HG03139 (cell line): ENCODE measurements around the gene FGD5.
"Not testable (repeated sequence)": the region's sequence is repeated elsewhere in the genome, so short reads cannot be mapped to it uniquely, and the experiment has no call there.

Source experiments
- ATAC-seq: cut with Tn5 transposase; IDR thresholded peaks from one replicate; pipeline ENCODE4 v1.9.1; 2021; ENCODE audit not compliant: unreplicated experiment

The FGD5 gene

DNA sequence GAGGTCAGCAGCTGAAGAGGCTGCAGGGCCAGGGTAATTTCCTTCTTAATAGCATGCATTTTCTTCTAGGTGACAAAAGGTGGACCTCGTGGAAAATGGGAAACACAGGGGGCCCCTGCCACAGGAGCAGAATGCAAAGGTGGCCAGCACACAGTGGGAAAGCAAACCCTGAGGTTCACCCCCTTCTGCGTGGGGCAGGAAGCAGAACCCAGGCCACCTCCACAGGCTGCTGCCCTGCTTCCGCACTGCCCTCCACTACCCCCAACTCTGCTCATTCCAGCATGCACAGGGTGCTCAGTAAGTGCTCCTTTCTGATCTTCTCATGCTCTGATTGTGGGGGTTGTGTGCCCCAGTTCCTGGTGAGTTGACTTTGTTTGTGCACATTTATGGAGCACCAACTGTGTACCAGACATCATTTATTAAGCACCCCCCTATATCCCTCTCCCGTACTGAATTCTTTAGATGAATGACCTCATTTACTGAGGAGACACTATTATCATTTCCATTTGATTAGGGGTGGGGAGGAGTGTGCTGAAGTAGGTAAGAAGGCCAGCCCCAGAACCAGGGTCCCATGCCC lies 12.7 kb upstream of the FGD5 start:
- no peak for ATAC-seq

DNA sequence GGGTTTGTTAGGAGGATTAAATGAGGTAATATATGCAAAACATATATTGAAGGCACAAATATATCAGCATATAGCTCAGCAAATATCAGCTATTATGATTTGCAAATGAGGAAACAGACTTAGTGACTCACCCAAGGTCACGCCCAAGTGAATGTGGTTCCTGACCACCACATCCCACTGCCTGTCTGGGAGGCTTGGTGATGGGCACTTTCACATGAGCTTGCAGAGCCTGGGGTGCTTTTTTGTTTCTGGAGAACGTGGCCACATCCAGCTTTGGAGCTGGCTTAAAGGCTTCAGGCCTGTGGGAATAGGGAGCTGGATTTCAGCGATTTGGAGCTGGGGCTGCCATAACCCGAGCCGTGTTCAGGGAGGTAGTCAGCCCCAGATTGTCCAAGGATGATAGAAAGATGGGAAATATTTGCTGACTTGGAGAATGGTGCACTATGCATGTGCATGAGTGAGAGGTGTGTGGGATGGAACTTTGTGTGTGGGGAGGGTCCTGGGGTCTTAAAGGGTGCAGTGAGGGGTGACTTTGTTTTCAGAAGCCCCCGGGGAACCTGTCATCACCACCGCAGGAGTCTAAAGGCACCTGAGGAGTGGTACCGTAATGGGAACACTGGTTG lies 12.0 kb upstream of the FGD5 start:
- ATAC-seq, result no peak

DNA sequence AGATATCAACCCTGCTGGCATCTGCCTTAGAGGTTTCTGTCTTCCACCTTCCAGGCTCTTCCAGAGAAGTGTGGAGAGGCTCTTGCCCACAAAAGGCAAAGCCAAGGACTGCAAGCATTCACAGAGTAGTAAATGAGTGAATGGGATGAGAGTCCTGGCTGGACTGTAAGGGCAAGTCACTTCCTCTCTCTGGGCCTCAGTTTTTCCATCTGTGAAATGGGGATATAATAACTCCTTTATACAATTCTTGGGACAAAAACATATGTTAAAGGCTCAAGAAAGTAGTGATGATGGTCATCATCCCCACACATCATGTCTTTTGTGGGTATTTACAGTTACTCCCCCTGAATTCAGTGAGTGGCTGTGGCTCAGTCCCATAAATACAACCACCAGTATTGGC lies 10.7 kb upstream of the FGD5 start:
- no peak for ATAC-seq

DNA sequence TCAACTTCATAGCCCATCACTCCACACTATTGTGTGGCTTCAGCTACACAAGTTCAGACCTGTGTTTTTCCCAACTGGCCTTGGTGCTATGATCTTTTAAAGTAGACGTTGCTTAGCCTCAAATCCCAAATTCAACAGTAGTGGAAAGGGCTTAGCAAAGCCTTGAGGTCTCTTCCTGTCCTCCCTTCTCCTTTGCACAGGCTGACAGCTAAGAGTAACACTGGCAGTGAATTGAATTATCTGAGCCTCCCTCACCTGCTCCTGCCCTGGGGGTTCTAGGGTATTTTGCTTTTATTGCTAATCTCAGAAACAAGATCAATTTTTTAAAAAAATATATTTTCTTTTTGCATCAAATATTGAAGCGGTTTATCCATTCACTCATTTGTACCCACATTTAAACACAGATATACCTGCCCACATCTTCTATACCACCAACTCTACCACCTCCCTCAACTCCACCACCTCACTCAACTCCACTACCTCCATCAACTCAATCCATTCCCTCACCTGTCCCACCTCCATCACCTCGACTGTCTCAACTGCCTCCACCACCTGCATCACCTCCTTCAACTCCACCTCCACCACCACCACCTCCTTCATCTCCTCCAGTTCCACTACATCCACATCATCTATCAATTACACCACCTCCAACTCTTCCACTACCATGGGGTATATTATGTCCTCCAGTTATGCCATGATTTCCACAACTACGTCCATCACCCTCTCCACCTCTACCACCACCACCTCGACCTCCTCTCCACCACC lies 10.1 kb upstream of the FGD5 start:
- no peak for ATAC-seq

DNA sequence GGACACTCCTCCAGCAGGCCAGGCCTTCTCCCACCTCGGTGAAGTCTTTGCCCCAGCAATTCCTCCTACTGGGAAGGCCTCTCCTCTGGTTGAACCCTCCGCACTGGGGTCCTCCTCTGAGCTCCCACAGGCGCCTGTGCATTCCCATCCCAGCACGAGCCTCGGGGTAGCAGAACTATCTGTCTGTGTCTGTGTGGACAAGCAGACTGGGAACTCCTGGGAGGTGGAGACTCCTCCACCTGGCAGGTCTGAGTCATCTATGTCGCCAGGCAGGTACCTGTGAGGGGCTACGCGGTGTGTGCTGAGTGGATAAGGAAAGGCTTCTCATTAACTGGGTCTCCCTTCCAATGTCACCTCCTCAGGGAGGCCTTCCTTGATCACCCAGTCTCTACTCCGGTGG lies 9.2 kb upstream of the FGD5 start:
- not testable (repeated sequence) for ATAC-seq

DNA sequence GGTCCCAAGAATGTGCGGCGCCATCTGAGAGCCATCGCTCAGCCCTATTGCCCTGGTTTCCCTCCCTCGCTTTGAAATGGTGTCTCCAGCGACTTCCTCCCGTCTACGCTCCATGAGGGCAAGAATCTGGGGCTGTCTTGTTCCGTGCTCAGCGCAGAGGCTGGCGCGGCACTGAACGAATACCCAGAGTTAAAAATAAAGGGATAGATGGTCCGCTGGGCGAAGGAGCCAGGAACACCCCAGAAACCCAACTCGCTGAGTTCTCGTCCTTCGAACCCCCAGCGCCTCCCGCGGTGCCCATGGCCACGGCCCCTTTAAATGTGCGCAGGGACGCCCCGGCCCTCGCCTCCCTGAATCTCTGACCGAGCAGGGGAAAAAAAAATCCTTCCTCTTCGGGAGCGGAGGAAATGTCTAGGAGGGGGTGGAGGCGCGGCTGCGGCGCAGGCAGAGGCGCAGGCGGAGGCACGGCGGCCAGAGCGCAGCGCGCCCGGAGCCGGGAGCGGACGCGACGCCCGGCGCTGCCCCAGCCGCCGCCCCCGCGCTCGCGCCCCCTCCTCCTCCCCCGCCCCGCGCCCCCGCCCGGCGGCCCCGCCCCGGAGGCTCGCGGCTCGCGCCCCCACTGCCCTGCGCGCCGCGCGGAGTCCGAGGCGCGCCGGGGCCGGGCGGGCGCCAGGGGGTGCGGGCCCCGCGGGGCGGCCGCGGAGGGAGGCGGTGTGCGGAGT lies 8.5 kb upstream of the FGD5 start:
- no peak for ATAC-seq

DNA sequence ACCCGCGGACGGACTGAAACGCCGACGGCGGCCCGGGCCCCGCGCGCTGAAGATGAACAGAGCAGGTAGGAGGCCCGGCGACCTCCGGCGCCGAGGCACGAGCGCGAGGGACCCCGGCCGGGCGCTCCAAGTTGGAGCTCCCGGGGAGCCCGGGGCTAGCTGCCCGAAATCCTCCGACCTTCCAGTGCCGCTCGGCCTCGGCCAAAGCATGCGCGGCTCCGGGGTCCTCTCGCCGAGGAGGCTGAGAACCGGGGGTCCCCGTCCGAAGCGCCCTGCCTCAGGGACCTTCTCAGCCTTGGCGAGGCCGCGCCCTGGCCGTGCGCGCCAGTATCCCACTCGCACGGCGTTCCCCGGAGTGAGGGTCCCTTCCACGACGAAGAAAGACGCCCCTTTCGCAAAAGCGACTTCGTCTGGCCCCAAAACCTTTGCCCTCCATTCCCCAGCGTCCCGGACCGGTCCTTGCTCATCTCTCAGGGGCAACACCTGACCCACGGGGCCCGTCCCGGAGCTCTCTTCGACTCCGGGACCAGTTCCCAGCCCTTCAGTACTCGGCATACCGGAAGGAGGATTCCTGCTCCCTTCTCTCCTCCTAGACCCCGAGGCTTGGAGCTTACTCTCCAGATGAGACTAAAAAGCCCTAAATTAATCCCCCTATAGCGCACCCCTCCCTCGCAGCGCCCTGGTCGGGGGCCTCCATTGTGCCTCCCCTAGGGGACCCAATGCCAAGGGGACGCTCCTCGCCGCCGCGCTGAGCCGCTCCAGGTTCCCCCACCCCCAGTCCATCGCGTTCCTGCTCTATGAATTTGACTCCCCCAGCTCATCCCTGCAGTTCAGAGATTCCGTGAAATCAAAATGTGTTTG lies 7.7 kb upstream of the FGD5 start:
- ATAC-seq, result no peak

DNA sequence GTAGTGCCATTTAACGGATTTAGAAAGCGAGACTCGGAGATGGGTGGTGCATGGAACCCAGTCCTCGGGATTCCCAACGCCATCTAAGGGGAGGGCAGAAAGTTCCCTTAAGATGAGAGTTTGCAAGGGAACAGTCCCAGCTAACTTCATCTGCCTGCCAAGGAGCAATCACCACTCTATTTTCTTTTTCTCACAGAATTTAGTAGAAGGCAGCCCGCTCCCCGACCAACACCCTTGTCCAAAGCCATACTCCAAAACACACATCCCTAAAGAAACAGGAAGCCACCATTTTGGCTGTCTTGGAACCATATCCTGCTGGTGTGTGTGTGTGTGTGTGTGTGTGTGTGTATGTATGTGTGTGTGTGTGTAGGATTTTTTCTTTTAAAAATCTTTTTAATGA lies 7.1 kb upstream of the FGD5 start:
- ATAC-seq, result no peak

DNA sequence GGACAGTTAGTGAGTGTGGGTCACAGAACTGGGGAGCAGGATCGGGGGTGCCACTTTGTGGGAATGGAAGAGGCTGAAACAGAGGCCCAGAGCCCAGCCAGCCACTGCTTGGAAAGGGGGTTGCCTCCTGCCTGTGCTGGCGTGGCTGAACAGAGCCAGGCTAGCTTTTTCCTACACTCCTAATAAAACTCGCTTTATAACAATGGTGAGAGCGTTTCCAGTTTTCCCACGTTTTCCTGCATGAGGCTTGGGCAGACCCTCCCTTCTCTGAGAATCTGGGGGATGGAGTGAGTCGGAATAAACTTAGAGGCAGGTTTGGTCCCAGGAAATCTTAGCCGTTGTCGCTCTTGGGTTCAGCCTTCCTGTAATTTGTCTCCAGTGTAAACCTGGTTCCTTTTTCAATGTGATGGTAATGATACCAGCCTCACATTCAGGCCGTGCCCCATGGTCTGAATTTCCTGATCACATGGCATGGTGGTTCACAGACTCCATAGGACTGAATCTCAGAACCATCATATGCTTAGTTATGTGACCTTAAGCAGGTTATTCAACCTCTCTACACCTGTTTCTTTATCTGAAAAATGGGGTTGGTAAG lies 6.5 kb upstream of the FGD5 start:
- ATAC-seq, result no peak

DNA sequence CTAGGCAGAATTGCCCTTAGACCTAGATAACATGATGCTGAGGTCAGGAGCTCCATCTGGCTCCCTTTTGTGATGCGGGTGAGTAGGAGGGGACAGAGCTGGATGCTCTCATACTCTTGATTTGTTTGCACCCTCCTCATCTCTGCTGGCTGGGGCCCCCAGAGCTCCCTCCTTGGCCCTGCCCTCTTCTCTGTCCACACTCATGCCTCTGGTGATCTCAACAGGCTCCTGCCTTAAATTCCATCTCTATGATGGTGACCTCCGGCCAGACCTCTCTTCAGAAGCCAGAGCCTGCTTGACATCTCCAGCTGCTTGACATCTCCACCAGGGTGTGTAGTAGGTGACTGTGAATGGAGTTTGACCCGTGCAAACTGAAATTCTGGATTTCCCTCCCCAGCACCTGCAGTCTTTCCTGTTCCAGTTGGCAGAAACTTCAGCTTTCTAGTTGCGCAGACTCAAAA lies 4.3 kb upstream of the FGD5 start:
- no peak for ATAC-seq

DNA sequence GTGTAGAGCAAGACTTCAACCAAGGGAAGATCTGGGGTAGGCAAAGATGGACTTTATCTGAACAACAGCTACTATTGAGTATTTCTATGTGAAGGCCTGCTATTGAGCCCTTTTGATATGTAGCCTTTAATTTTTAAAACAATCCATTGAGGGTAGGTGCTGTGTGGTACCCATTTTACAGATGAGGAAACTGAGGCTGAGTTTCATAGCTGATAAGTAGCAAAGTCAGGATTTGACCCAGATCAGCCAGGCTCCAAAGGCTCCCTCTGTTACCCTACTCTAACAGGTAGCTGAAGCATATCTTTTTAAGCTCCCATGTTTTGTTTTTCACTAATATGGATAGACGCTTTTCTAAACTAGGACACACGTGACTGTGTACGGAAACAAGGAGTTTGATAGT lies 2.4 kb upstream of the FGD5 start:
- ATAC-seq, result no peak

DNA sequence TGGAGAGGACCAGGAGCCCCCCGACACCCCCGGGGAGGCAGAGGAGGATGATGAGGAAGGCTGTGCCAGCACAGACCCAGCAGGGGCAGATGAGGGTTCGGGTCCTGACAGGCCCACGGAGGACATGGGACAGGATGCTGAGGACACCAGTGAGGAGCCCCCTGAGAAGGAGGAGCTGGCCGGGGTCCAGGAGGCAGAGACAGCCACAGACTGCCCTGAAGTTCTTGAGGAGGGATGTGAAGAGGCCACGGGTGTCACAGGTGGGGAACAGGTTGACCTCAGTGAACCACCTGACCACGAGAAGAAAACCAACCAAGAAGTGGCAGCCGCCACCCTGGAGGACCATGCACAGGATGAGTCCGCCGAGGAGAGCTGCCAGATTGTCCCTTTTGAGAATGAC lies 909 bp downstream of the FGD5 start:
- ATAC-seq, result no peak

DNA sequence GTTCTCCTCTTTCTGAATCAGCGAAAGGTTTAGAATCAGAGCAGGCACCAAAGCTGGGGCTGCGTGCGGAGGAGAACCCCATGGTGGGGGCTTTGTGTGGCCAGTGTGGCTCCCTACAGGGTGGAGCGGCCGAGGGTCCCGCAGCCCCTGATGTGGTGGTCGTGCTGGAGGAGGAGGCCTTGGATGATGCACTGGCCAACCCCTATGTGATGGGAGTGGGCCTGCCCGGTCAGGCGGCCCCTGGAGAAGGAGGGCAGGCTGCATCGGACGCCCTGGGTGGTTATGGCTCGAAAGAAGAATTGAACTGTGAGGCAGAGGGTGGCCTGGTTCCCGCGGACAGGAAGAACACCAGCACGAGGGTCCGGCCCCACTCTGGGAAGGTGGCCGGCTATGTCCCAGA lies 1.4 kb downstream of the FGD5 start:
- no peak for ATAC-seq

DNA sequence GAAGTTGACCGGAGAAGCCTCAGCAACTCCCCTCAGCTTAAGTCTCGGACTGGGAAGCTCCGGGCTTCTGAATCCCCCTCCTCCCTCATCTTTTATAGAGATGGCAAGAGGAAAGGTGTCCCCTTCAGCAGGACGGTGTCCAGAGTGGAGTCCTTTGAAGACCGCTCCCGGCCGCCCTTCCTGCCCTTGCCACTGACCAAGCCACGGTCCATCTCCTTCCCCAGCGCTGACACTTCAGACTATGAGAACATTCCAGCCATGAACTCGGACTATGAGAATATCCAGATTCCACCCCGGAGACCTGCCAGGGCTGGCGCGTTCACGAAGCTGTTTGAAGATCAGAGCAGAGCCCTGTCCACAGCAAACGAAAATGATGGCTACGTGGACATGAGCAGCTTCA lies 2.4 kb downstream of the FGD5 start:
- no peak for ATAC-seq

DNA sequence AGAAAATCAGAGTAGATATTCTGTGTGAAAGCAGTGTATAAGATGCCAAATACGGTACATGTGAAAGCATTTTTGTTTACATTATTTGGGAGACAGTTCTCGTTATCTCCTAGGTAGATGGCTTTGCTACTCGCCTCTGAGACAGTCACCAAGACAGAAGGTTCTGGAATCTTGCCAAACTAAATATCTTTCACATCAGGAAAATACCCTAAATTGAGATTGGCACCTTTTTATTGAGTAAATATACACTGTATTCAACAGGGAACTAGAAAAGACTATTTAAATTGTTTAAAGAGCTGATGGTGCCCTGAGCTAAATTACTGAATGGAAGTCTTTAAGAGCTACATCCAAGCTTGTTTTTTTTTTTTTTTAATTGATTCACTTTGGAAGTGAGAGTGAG lies 3.4 kb downstream of the FGD5 start:
- ATAC-seq, result no peak

DNA sequence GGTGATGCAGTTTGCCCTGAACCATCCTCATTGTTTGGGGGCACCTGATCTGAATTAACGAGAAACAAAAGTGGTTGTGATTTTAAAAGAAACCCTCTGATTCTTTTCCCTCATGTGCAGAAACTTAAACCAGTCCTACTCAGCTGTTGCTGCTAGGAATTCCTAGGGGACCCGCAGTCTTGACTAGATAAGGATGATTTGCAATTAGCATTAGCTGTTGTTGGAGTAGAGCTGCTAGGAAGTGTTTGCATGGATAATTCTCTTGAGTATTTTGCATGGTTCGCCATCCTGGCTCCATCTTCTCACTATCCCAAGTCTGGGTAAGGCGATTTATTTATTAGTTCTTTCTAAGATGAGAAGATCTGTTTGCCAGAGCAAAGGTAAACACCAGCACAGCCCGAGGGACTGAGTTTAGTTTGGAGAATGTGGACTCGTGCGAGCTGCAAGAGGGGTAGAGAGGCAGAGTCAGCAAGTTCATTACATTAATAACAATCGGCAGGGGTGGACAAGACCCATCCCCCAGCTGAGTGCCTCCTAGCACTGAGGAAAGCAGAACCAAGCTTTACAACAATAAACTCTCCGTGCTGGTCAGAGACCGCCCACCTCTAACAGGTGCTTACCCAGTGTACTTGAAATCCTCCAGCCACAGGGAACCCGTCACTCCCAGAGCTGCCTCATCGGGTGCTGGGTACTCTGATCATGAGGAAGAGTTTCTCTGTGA lies 4.1 kb downstream of the FGD5 start:
- ATAC-seq, result no peak

DNA sequence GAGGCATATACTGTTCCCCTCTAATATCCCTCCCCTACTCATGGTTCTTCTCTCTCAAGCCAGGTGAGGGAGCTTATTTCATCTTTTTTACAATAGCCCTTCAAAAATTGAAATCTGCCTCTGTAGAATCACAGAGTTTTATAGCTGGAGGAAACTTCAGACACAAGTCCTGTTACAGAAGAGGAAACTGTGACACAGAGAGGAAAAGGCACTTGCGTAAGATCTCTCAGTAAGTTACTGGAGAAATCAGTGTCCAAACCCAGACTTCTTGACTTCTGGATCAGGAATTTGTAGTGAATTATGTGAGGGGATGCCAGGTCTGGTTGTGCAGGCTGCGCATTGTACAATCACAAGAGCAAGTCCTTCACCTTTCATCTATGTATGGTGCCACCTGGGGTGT lies 4.6 kb downstream of the FGD5 start:
- ATAC-seq, result no peak

DNA sequence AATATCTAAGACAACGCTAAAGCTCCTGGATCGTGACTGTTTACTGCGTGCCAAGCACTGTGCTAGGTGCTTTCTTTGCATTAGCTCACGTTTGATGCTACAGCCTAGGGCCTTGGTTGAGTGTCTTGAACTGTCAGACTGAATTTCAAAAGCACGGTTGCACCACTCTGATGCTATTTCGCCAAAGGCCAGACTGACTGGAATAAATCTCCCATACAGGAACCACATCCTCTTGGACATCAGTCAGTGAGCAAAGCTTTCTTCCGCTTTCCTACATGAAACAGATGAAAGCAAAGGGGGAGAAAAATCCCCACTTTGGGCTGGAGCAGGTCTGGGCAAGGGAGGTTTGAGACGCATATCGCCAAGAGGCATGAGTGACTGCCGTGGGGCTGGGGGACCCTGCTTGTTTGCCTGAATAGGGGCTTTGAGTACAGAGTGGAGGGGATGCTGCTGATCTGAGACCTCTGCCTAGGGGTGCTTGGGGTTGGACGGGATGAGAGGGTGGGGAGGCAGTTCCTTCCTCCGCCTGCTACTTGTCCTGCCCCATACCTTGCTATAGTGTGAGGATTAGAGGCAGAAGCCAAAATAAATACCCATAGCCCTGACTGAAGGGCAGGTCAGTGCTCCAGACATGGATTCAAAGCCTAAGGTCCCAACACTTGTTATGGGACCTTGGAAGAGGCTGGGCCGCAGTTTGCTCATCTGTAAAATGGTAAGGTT lies 5.3 kb downstream of the FGD5 start:
- ATAC-seq, result no peak

DNA sequence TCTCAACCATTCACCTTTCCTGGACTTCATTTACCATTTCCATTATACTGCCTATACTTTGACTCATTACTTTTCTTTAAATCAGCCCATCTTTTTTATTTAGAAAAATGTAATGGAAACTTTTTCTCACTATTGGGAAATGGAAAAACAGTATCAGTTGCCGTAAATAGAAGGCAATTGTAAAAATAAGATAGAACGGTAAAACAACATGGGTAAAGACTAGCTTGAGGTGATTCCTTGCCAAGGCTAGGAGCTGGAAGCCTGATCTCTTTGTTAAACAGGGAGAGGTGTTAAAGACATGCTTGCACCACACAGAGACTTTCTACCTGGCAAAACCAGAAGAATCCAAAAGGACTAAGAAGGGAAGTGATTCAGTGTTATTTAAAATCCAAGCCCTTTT lies 5.9 kb downstream of the FGD5 start:
- ATAC-seq, result no peak
